Urinary bladder (tissue), 4 donors: ENCODE data around the gene SLC25A26. TPM values are rescaled to one million over a fixed set of nuclear protein-coding genes. Genes with fewer than 3 reads are reported as not detected.
"Not testable (repeated sequence)": the region's sequence is repeated elsewhere in the genome, so short reads cannot be mapped to it uniquely, and the experiment has no call there.

Experiments
- DNase-seq: peaks from one replicate; pipeline ENCODE4 v3.0.0-alpha.2; 2015; ENCODE audit errors: extremely low spot score
- H3K27ac ChIP-seq: one replicate; pipeline ENCODE4 v1.5.1; 2013; ENCODE audit warnings: low read depth, mild to moderate bottlenecking, moderate library complexity
- H3K36me3 ChIP-seq: one replicate; pipeline ENCODE4 v1.6.1; 2013; ENCODE audit warnings: mild to moderate bottlenecking, moderate library complexity; ENCODE audit not compliant: insufficient read depth
- H3K4me1 ChIP-seq: one replicate; pipeline ENCODE4 v1.6.1; 2013; ENCODE audit warnings: mild to moderate bottlenecking, moderate library complexity; ENCODE audit not compliant: insufficient read depth
- H3K4me3 ChIP-seq: one replicate; pipeline ENCODE4 v1.5.1; 2013; ENCODE audit warnings: low read depth, low read length
- WGBS: extraction: QIAGEN DNeasy Blood & Tissue Kit; methylation state at CpG from one replicate; pipeline ENCODE4 v1.1.7; 2013; 5-methylcytosine and 5-hydroxymethylcytosine counted together
- polyA plus RNA-seq: library from polyadenylated mRNA; stranded (reverse); fragments of 200-250 nt; gene quantifications from one replicate; pipeline ENCODE4 v1.2.3, GENCODE V29; 2013
- total RNA-seq: library from RNA; depleted of rRNA; stranded (reverse); fragments of >200 nt; gene quantifications from one replicate; pipeline ENCODE4 v1.2.3, GENCODE V29; 2014
- donor health status: healthy with polysubstance abuse.
- donor health status: healthy.

Gene SLC25A26
- total and polyA plus RNA-seq, 2 donors = 19.1 to 21.6 TPM

DNA sequence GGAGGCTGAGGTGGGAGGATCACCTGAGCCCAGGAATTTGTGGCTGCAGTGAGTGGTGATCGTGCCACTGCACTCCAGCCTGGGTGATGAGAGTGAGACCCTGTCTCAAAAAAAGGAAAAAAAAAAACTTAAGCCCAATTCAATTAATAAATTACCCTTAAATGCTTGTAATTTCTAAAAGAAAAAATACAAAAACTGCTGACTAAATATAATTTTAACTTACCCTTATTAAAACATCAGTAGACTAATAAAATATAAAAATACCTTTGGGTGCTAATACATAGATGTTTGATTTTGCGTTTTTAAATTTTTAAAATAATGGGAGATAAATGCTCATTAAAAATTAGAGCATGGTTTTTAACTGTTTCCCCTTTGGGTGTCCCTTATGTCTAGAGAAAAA lies 17.5 kb upstream of the SLC25A26 start:
- H3K27ac ChIP-seq = no peak overlapping the region
- 82% methylated on average over 2 of the region's 2 CpGs for WGBS
- no peak overlapping the region for H3K4me3 ChIP-seq
- H3K4me1 ChIP-seq = no peaks in the 10 kb centered on the region
- DNase-seq = no peak
- no peaks in the 10 kb centered on the region for H3K36me3 ChIP-seq

DNA sequence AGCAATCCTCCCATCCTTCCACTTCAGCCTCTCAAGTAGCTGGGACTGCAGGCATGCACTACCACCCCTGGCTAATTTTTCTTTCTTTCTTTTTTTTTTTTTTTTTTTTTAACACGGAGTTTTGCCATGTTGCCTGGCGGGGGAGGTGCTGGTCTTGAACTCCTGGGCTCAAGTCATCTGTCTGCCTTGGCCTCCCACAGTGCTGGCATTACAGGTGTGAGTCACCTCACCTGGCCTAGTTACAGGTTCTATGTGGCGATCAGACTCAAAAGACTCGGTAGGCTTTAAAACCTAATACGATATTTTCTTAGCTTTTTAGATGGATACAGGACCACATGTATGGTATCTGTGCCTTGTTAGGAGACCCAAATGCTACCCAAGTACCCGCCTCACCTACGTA lies 14.0 kb upstream of the SLC25A26 start:
- no peaks in the 10 kb centered on the region for H3K4me1 ChIP-seq
- H3K36me3 ChIP-seq = no peaks in the 10 kb centered on the region
- H3K27ac ChIP-seq = no peak overlapping the region
- no peak overlapping the region for H3K4me3 ChIP-seq
- 90% methylated on average over 7 of the region's 7 CpGs for WGBS
- DNase-seq = no peak

DNA sequence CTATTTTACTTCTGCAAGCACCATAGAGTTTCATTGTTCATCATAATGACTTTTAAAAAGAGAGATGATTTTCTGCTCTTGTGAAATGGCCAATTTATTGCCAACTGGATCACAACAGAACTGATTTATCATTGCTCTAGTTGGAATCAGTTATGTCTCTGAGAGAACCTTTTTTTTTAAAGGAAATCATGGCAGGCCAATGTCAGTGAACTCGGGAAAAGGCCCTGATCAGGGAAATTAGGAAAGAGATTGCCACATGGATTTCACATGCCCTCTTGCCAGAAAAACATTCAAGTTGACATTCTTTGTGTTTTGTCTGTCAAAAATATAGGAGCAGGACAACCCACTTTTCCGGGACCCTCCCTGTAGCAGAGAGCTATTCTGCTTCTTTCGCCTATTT lies 12.6 kb upstream of the SLC25A26 start:
- DNase-seq = no peak
- 84% methylated on average over 3 of the region's 3 CpGs for WGBS
- Histone ChIP-seq H3K27ac (no peak overlapping the region), H3K4me3 (no peak overlapping the region), H3K36me3 (no peaks in the 10 kb centered on the region), H3K4me1 (no peaks in the 10 kb centered on the region)

DNA sequence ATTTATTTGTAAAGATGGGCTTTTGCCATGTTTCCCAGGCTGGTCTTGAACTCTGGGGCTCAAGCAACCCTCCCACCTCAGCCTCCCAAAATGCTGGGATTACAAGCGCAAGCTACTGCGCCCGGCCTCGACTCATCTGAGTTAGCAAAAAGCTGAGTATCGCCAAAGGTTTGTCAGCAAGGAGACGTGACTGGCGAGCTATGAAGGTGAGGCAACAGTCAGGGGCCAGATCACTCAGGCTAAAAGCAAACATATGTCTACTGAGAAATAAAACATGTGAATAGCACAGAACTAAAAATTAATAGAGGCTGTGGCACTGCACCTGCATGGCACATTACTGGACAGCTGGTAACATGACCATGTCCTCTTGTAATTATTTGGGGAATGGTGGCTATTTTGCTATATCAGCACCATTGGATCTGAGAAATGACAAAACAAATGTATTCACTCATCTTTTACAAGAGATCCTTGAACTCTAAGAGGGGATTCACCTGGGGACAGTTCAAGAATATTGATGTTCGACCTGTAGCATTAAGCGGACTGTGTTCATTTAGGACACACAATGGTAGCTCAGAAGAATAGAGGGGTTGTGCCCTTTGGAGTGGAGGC lies 10.0 kb upstream of the SLC25A26 start:
- no peak for DNase-seq
- no peaks in the 10 kb centered on the region for H3K4me1 ChIP-seq
- H3K4me3 ChIP-seq = no peak overlapping the region
- 88% methylated on average over 9 of the region's 9 CpGs for WGBS
- H3K27ac ChIP-seq = no peak overlapping the region
- H3K36me3 ChIP-seq = no peaks in the 10 kb centered on the region

DNA sequence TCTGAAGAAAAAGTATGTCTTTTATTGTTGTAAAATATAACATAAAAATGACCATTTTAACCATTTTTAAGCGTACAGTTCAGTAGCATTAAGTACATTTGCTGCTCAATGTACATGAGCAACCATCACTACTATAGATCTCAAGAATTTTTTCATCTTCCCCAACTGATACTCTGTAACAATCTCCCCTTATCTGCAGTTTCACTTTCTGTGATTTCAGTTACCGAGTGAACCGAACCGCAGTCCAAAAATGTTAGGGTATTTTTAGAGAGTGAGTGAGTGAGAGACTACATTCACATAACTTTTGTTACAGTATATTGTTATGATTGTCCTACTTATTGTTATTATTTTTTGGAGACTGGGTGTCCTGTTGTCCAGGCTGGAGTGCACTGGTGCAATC lies 9.0 kb upstream of the SLC25A26 start:
- no peaks in the 10 kb centered on the region for H3K36me3 ChIP-seq
- H3K4me1 ChIP-seq = no peaks in the 10 kb centered on the region
- no peak overlapping the region for H3K27ac ChIP-seq
- DNase-seq = no peak
- H3K4me3 ChIP-seq = no peak overlapping the region
- WGBS = 63% methylated on average over 4 of the region's 4 CpGs

DNA sequence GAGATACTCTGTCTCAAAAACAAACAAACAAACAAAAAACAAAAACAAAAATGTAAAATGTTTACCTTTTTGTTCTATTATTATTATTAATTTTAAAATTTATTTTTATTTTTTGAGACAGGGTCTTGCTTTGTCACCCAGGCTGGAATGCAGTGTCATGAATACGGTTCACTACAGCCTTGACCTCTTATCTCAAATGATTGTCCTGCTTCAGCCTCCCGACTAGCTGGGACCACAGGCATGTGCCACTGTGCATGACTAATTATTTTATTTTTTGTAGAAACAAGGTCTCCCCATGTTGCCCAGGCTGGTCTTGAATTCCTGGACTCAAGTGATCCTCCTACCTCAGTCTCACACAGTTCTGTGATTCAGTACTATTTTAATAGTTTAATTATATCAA lies 5.7 kb upstream of the SLC25A26 start:
- no peaks in the 10 kb centered on the region for H3K4me1 ChIP-seq
- H3K4me3 ChIP-seq = no peak overlapping the region
- WGBS = 74% methylated on average over 2 of the region's 2 CpGs
- H3K27ac ChIP-seq = no peak overlapping the region
- DNase-seq = no peak
- H3K36me3 ChIP-seq = no peaks in the 10 kb centered on the region

DNA sequence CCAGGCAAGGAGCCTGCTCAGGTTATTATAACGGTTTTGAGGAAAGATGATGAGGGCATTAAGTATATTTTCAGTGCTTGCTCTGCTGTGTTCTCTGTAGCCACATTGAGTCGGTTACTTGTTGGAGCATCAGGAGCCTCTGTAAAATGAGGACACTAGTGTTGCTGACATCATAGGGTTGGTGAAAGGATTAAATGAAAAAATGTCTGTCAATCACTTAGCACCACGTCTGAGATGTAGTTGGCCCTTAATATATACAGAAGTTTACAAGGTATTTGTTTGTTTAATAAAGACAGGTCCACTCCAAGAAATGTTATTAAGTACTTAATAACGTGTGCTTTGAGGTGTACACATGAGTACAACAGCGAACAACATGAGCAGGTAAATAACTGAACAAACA lies 735 bp upstream of the SLC25A26 start:
- DNase-seq = no peak
- Histone ChIP-seq H3K4me1 (no peaks in the 10 kb centered on the region), H3K36me3 (no peaks in the 10 kb centered on the region), H3K27ac (no peak overlapping the region), H3K4me3 (no peak overlapping the region)
- WGBS = 20% methylated on average over 5 of the region's 5 CpGs

DNA sequence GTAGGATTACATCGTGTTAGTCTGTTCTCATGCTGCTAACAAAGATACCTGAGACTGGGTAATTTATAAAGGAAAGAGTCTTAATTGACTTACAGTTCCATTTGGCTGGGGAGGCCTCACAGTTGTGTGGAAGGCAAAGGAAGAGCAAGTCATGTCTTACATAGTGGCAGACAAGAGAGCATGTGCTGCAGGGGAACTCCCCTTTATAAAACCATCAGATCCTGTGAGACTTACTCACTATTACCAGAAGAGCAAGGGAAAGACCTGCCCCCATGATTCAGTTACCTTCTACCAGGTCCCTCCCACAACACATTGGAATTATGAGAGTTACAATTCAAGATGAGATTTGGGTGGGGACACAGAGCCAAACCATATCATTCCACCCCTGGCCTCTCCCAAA lies 3.4 kb downstream of the SLC25A26 start:
- H3K4me1 ChIP-seq = no peaks in the 10 kb centered on the region
- H3K27ac ChIP-seq = no peak overlapping the region
- H3K4me3 ChIP-seq = no peak overlapping the region
- WGBS = 94% methylated on average over 1 of the region's 1 CpG
- DNase-seq = no peak
- H3K36me3 ChIP-seq = no peaks in the 10 kb centered on the region

DNA sequence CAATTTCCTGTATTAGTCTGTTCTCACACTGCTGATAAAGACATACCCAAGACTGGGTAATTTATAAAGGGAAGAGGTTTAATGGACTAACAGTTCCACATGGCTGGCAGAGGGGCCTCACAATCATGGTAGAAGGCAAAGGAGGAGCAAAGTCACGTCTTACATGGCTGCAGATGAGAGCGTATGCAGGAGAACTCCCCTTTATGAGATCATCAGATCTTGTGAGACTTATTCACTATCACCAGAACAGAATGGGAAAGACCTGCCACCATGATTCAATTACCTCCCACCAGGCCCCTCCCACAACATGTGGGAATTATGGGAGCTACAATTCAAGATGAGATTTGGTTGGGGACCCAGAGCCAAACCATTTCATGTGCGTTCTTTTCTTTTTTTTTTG lies 5.3 kb downstream of the SLC25A26 start:
- H3K27ac ChIP-seq, H3K36me3 ChIP-seq, DNase-seq, H3K4me1 ChIP-seq, H3K4me3 ChIP-seq: not testable (repeated sequence)
- 93% methylated on average over 3 of the region's 3 CpGs for WGBS

DNA sequence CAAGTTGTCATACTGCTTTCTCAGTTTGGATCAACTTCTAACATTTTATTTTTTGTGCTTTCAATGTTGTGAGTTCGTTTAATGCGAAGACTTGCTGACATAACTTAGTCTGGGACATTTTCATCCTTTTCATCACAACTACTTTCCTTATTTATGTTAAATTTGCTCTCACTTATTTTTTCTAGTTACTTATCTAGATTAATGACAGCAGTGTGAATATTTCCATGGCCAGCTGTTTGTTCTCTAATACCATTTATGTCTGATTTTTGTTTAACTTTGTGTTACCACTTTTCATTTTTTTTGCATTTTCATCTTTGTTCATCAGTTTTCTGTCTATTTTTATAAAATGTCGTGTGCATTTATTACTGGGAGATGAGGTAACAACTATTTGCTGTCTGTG lies 6.2 kb downstream of the SLC25A26 start:
- no peak for DNase-seq
- H3K27ac ChIP-seq = no peak overlapping the region
- WGBS = 61% methylated on average over 3 of the region's 3 CpGs
- H3K4me3 ChIP-seq = no peak overlapping the region
- no peaks in the 10 kb centered on the region for H3K4me1 ChIP-seq
- no peaks in the 10 kb centered on the region for H3K36me3 ChIP-seq

DNA sequence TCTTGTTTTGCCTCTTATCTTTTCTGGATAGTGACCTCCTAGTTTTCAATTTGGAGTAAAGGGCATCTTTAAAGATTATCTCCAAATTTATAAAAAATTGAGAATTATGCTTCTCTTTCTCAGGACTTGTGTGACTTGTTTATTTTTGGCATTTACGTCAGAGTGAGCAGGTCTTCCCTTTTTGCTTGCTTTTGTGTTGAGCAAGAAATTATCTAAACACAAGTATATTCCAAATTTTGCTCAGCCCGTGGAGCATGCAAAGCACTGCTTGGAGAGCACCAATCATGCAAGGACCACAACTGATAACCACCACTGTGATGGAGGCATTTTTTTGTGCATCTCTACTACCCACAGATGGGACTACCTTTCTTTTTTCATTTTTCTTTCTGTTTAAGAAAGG lies 7.1 kb downstream of the SLC25A26 start:
- WGBS = 48% methylated on average over 2 of the region's 2 CpGs
- Histone ChIP-seq H3K36me3 (no peaks in the 10 kb centered on the region), H3K4me1 (no peaks in the 10 kb centered on the region), H3K27ac (no peak overlapping the region), H3K4me3 (no peak overlapping the region)
- DNase-seq = no peak

DNA sequence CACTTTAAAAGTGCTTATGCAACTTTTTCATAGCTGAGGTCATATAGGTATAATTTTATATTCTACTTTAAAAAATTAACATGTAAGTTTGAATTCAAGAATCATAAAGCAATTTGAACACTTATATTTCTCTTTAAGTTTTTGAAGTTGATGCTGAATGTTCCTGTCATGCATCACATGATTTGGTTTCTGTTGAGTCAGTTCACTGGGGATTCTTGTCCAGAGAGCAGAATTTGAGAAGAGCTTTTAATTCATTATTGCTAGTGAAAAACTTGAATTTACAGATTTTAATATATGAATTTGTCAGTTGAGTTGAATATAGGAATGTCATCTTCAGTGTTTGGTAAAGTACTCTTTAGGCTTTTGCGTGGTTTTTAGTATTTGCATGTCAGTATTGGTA lies 7.9 kb downstream of the SLC25A26 start:
- no peaks in the 10 kb centered on the region for H3K4me1 ChIP-seq
- no peaks in the 10 kb centered on the region for H3K36me3 ChIP-seq
- H3K27ac ChIP-seq = no peak overlapping the region
- WGBS = 95% methylated on average over 1 of the region's 1 CpG
- no peak overlapping the region for H3K4me3 ChIP-seq
- DNase-seq = no peak

DNA sequence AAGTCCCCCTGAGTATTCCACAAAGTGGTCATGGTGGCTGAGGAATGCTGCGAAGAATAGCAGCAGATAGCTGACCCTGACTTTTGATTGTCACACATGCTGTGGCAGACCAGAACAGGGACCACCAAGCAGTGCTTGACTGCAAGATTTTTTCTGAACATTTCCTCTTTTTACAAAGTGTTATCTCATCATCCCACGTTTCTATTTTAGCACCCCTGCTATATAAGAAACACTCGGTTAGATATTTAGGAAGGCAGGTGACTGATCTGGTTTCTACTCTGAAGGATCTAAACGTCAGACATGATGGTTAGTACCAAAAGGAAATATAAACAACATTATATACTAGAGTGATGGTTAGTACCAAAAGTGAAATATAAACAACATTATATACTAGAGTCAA lies 9.1 kb downstream of the SLC25A26 start:
- WGBS = 61% methylated on average over 4 of the region's 4 CpGs
- no peaks in the 10 kb centered on the region for H3K36me3 ChIP-seq

DNA sequence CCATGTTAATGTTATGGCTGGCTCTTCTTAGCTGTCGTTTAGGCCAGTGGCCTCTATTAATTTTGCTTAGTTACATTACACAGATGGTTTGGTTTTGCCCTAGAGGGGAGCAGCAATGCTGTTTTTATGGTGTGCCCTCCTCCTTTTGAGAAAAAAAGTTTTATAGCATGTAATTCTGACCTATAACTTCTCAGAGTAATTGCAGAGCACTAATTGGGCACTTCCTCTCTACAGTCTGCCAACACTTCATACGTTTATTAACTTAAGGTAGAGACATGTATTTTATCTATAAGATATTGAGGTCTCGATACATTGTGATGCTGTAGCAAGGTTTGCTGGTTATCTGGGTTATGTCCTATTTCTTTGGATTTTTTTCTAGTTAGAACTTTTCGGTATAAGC lies 12.2 kb downstream of the SLC25A26 start:
- 70% methylated on average over 4 of the region's 4 CpGs for WGBS
- Histone ChIP-seq H3K36me3 (no peaks in the 10 kb centered on the region), H3K4me1 (no peaks in the 10 kb centered on the region), H3K27ac (no peak overlapping the region), H3K4me3 (no peak overlapping the region)
- no peak for DNase-seq

More for the DNA sequence above, 9.1 kb downstream of the SLC25A26 start:
- Histone ChIP-seq H3K4me1 (no peaks in the 10 kb centered on the region), H3K27ac (no peak overlapping the region), H3K4me3 (no peak overlapping the region)
- no peak for DNase-seq

DNA sequence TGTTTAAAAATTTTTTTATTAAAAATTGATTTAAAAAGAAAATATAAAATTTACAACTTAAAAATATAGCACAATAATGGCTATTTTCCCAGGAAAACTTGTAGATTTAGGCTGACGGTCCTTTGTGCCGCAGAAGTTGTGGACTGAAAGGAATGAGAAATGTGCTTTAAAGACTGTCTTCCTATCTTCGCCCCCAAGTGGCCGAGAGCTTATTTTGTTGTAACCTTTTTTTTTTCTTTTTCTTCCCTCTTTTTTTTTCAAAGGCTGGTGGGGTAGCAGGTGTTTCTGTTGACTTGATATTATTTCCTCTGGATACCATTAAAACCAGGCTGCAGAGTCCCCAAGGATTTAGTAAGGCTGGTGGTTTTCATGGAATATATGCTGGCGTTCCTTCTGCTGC lies 15.5 kb downstream of the SLC25A26 start:
- H3K27ac ChIP-seq = no peak overlapping the region
- 85% methylated on average over 5 of the region's 5 CpGs for WGBS
- no peaks in the 10 kb centered on the region for H3K36me3 ChIP-seq
- no peaks in the 10 kb centered on the region for H3K4me1 ChIP-seq
- no peak overlapping the region for H3K4me3 ChIP-seq
- DNase-seq = no peak
